Anterior cingulate cortex (tissue), 58 donors: ENCODE results near the gene ZNF605.
A peak's percentile ranks its signal among the peaks of the same experiment; 100 is the strongest.
"Not testable (repeated sequence)": the region's sequence is repeated elsewhere in the genome, so short reads cannot be mapped to it uniquely, and the experiment has no call there.

Experiments
- DNase-seq, 58 donors: peaks; one replicate each; lab custom pipeline; 2025; lab: John Stamatoyannopoulos, UW

ZNF605 gene

GRCh38 chr12:132956011-132956788, at the start of gene ZNF605:
ZNF605 (minus strand) TSS chr12:132956306; CDS start chr12:132945635, 10,671 bp downstream.
- DNase-seq = peak; percentile 60 to 93 (median 86)

- no peak for DNase-seq
Measured at GRCh38 chr12:132998741-132999140, 42.6 kb upstream of the ZNF605 start.

DNA sequence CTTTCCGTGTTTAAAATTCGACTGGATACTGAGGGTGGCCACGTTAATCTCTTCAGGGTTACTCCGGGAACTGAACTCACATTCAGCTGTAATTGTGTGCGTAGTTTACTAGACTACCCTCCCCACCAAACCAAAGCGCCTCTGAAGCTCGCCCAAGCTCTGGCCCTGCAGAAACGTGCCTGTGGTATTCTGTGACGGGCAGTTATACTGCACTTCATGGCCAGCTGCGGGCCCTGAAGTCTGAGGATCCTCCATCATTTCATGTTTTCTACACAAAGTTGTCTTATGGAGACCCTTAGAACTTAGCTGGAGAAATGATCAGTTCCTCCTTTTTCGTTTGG, 30.7 kb upstream of the ZNF605 start:
- no peak for DNase-seq

DNA sequence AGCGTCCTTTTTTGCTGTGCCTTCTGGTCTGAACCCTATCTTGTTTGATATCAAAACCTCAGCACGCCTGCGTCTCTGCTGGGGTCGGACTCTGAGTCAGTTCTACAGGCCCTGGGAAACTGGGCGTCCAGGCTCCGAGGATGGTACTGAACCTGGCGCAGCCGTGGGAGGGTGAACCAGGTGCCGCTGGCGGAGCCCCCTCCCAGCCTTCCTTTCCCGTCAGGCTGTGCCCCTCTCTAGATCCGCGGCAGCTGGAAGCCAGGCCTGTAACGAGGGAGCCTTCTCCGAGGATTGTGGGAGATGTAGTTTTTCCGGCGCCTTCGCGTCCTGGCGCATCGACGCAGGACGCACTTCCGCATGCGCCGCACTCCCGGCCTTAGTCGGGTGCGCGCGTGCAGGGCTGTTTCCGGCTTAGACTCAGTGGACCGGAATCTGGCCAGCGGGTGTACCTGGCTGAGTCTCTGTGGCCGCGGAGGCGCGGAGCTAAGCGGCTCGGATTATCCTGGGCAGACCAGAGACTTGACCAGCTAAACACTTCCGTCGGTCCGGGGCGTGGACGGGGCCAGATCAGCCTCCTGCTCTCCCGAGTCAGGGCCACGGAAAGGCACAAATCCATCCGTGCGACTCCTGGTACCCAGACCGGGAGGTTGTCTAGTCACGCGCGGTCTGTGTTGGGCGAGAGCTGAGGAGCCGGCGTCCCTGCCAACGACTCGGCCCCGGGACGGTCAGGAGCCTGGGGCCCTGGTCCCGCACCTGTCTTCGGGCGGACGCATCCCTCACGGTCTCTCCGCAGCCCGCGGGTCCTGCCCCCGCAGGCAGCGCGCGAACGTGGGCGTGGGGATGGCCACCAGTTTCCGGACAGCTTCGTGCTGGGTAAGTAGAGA, 30.1 kb upstream of the ZNF605 start, which contains the start of gene ZNF26:
Gene ZNF26 (plus strand): TSS at position 367 of the 884 bp plus-strand sequence. CDS start 474 bp downstream, at position 841.
- DNase-seq = peak; percentile 67 to 94 (median 88)

DNA sequence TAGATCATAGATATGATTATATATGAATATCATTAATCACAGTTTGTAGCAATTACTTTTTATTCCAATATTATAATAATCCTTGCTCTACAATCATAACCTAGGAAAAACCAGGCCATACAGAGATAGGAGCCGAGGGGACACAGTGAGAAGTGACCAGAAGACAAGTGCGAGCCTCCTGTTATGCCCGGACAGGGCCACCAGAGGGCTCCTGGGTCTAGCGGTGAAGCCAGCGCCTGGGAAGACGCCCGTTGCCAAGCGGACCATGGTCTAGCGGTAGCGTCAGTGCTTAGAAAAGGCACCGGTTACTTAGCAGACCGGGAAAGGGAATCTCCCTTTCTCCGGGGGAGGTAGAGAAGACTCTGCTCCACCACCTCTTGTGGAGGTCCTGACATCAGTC, 20.8 kb upstream of the ZNF605 start:
- DNase-seq = peak in 1 of 58 donors; percentile 3

DNA sequence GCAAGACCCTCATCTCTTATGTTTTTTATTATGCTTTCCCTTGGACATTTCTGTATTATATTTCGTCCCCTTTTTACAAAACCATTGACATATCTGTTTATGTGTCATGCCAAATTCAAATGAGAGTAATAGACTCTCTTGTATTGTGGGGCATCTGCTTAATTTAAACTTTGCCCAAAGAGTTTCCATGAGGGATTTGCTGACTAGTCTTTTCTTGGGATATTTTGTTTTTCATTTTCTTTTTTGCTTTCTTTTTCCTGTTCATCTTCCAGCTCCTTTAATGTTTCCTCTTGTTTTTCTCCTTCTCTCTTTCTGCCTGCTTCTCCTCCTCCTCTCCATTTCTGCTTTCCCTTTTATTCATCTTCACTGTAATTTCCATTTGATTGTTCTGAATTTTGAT, 16.3 kb upstream of the ZNF605 start:
- no peak for DNase-seq

- DNase-seq = no peak
Measured at GRCh38 chr12:132967736-132968135, 11.6 kb upstream of the ZNF605 start.

DNA sequence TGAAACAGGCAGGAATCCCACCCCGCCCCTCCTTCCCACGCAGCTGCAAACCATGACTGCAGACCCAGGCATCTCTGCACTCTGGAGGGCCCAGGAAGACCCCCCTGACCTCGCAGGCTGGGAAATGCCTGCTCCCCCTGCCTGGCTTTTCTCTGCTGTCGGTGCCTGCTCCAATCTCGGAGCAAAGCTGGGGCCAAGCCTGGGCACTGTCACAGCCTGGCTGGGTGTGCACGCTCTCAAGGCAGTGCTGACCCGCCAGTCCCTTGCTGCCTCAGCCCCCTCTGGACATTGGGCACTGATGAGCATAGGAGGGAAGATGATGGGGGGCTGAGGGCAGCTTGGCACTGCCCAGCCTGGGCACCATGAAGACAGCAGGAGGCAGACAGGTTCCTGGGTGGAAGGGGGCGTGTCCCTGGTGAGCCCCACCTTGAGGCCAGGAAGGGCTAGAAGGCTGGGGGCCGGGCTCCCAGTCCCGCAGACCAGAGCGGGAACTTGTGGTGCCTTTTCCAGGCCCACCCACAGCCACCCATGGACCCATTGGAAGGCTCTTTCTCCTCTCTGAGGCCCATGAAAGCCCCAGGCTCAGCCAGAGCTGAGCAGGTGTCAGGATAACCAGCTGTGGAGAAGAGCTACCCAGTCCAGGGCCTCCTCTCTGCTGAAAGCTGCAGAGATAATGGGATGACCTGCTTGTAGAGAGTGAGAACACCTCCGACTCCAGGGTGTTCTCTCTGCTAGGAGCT, 10.7 kb upstream of the ZNF605 start:
- DNase-seq = no peak

GRCh38 chr12:132965796-132966195, 9.7 kb upstream of the ZNF605 start:
- DNase-seq = no peak

GRCh38 chr12:132963947-132964346, 7.8 kb upstream of the ZNF605 start:
- peak in 10 of 58 donors; percentile 2 to 37 (median 9) for DNase-seq

GRCh38 chr12:132961790-132962189, 5.7 kb upstream of the ZNF605 start:
- not testable (repeated sequence) for DNase-seq

GRCh38 chr12:132955094-132956010, 754 bp downstream of the ZNF605 start:
- peak in 27 of 58 donors; percentile 13 to 66 (median 42) for DNase-seq

- no peak for DNase-seq
Measured at GRCh38 chr12:132954471-132955048, 1.5 kb downstream of the ZNF605 start.

GRCh38 chr12:132953771-132954170, 2.3 kb downstream of the ZNF605 start:
- no peak for DNase-seq

- no peak for DNase-seq
Measured at GRCh38 chr12:132953163-132953425, 3.0 kb downstream of the ZNF605 start.

- DNase-seq = no peak
Measured at GRCh38 chr12:132952371-132953162, 3.5 kb downstream of the ZNF605 start.

DNA sequence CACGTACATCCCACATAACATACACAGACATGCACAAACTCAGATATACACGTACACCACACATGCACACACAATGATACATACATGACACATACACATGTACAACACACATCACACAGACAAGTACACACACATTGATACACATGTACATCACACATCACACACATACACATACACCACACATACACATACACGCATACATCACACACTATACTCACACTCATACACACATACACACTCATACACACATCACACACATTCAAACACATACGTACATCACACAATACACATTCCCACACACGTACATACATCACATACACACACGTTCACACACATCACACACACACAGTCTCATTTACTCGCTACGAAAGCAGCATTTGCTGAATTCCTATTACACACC, 4.5 kb downstream of the ZNF605 start:
- no peak for DNase-seq

DNA sequence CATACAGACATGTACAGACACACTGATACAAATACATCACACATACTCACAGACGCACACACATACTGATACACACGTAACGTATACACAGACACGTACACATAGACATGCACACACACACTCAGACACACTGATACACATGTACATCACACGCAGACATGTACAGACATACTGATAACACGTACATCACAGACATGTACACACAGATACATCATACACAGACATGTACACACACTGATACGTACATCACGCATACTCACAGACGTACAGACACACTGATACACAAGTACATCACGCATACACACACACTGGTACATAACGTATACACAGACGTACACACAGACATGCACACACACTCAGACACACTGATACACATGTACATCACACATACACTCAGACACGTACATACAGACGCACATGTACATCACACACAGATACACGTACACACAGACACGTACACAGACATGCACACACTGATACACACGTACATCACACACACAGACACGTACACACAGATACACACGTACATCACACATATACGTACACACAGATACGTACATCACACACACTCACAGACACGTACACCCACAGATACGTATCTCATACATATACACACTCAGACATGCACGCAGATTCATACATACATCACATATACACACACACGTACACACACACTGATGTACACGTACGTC, 5.1 kb downstream of the ZNF605 start:
- no peak for DNase-seq
